ENCODE measurements around the gene PHEX.
A peak's percentile ranks its signal among the peaks of the same experiment; 100 is the strongest.

DNA sequence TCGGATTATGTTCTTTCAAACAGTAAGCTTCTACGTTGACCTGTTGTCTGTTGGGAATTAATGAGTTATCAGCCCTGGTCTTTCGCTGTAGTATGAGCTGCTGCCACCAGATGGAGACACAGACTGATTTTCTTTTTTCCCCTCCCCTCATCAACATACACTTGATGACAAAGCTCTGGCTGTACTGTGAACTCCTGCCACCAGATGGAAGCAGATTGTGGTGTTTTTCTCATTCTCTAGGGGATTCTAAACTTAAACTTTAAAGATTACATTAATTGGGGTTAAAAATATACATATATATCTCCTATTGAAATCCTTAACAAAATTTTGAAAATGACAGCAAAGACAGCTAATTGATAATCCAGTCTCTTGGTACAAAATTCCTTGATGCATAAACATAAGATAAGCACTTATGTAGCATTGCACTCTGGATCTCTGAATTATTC lies 46.8 kb upstream of the PHEX start:
- TF ChIP-seq POLR2A (IDR thresholded peaks at IDR 0.05): no peak
- TF ChIP-seq, protein P1, sequence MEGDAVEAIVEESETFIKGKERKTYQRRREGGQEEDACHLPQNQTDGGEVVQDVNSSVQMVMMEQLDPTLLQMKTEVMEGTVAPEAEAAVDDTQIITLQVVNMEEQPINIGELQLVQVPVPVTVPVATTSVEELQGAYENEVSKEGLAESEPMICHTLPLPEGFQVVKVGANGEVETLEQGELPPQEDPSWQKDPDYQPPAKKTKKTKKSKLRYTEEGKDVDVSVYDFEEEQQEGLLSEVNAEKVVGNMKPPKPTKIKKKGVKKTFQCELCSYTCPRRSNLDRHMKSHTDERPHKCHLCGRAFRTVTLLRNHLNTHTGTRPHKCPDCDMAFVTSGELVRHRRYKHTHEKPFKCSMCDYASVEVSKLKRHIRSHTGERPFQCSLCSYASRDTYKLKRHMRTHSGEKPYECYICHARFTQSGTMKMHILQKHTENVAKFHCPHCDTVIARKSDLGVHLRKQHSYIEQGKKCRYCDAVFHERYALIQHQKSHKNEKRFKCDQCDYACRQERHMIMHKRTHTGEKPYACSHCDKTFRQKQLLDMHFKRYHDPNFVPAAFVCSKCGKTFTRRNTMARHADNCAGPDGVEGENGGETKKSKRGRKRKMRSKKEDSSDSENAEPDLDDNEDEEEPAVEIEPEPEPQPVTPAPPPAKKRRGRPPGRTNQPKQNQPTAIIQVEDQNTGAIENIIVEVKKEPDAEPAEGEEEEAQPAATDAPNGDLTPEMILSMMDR (IDR thresholded peaks at IDR 0.05): peak; percentile 82 to 97 (median 86)
